SK-N-SH (cell line): Measurements from ENCODE around the gene TMEM11. TPM values are rescaled to one million over a fixed set of nuclear protein-coding genes. Genes with fewer than 3 reads are reported as not detected.

ENCODE experiments used
- CTCF ChIA-PET: fragments of 300-600, 350-600 bp; formaldehyde crosslinking; extraction: SDS; loops from one replicate; lab custom pipeline; 2021; lab: Yijun Ruan, JAX
- POLR2A ChIA-PET: fragments of 350-600 bp; sonication (Branson Sonifier 250); formaldehyde crosslinking; extraction: SDS; loops from one replicate; lab custom pipeline; 2020; ENCODE audit warnings: antibody characterized with exemption, inconsistent platforms; lab: Yijun Ruan, JAX
- DNase-seq: peaks from one replicate; pipeline ENCODE4 v3.0.0; 2012
- H2AFZ ChIP-seq: fragments of 200-600 bp; sonication (generic); 2 replicates; pipeline ENCODE4 v1.8.1; 2016; ENCODE audit warnings: antibody characterized with exemption, mild to moderate bottlenecking, low read depth
- H3F3A ChIP-seq: fragments of 200-600 bp; sonication (generic); replicated peaks from 2 replicates; pipeline ENCODE3; 2016; ENCODE audit warnings: antibody characterized with exemption, mild to moderate bottlenecking; ENCODE audit not compliant: insufficient read depth
- H3K27ac ChIP-seq, 2 experiments: fragments of 200-500 bp in 1 of 2; fragments of 200-600 bp in 1 of 2; sonication (Bioruptor generic) in 1 of 2; sonication (generic), shearing (Covaris generic) in 1 of 2; 2 replicates each; pipeline versions ENCODE4 v1.5.1 to v1.6.1; 2014 to 2016; ENCODE audit warnings: low read depth in 2 of 2, inconsistent platforms in 1 of 2, low read length in 1 of 2, mild to moderate bottlenecking in 1 of 2, mixed read lengths in 1 of 2
- H3K27me3 ChIP-seq: fragments of 200-600 bp; sonication (generic), shearing (Covaris generic); 2 replicates; pipeline ENCODE4 v1.6.1; 2016; ENCODE audit warnings: mixed run types; ENCODE audit not compliant: insufficient read depth
- H3K36me3 ChIP-seq, 2 experiments: fragments of 200-500 bp in 1 of 2; fragments of 200-600 bp in 1 of 2; sonication (Bioruptor generic) in 1 of 2; sonication (generic) in 1 of 2; replicated peaks in 1 of 2; 2 replicates each; pipeline versions ENCODE3 to v1.5.1; 2014 to 2016; ENCODE audit warnings: low read length in 1 of 2, mild to moderate bottlenecking in 1 of 2; ENCODE audit not compliant: insufficient read depth in 2 of 2, control insufficient read depth in 1 of 2
- H3K4me1 ChIP-seq, 2 experiments: fragments of 200-500 bp in 1 of 2; fragments of 200-600 bp in 1 of 2; sonication (Bioruptor generic) in 1 of 2; sonication (generic), shearing (Covaris generic) in 1 of 2; 2 replicates each; pipeline versions ENCODE4 v1.5.1 to v1.6.1; 2014 to 2016; ENCODE audit warnings: low read depth in 1 of 2, low read length in 1 of 2, mixed run types in 1 of 2; ENCODE audit not compliant: insufficient read depth in 2 of 2, control insufficient read depth in 1 of 2
- H3K4me2 ChIP-seq: fragments of 200-600 bp; sonication (generic), shearing (Covaris generic); 2 replicates; pipeline ENCODE4 v1.6.1; 2017; ENCODE audit warnings: mixed run types
- H3K4me3 ChIP-seq, 2 experiments: fragments of 200-500 bp in 1 of 2; fragments of 200-600 bp in 1 of 2; sonication (Bioruptor generic) in 1 of 2; sonication (generic), shearing (Covaris generic) in 1 of 2; 2 replicates each; pipeline versions ENCODE4 v1.5.1 to v1.8.1; 2014 to 2016; ENCODE audit warnings: low read depth in 2 of 2, inconsistent platforms in 1 of 2, low read length in 1 of 2, mild to moderate bottlenecking in 1 of 2, mixed read lengths in 1 of 2, moderate library complexity in 1 of 2
- H3K79me2 ChIP-seq: fragments of 200-600 bp; sonication (generic); 2 replicates; pipeline ENCODE4 v1.8.1; 2017; ENCODE audit warnings: mild to moderate bottlenecking; ENCODE audit not compliant: insufficient read depth
- H3K9ac ChIP-seq: fragments of 200-600 bp; sonication (generic); 2 replicates; pipeline ENCODE4 v1.6.1; 2017; ENCODE audit warnings: mixed run types
- H3K9me2 ChIP-seq: fragments of 200-600 bp; sonication (generic); 2 replicates; pipeline ENCODE4 v1.6.1; 2017; ENCODE audit warnings: mixed run types
- H3K9me3 ChIP-seq: fragments of 200-600 bp; sonication (generic); 2 replicates; pipeline ENCODE4 v1.6.1; 2017; ENCODE audit warnings: mixed run types, mild to moderate bottlenecking, moderate library complexity
- H4K20me1 ChIP-seq: fragments of 200-600 bp; sonication (generic); 2 replicates; pipeline ENCODE4 v1.6.1; 2017; ENCODE audit warnings: mild to moderate bottlenecking, mixed run types; ENCODE audit not compliant: insufficient read depth
- CHD2 ChIP-seq: fragments of 150-350 bp; IDR thresholded peaks from 2 replicates; pipeline ENCODE4 v1.6.1; 2018; ENCODE audit warnings: low read length; ENCODE audit not compliant: partially characterized antibody
- ELF1 ChIP-seq: IDR thresholded peaks from 2 replicates; pipeline ENCODE4 v1.4.0; 2012
- EP300 ChIP-seq, 2 experiments: IDR thresholded peaks; 2 replicates each; pipeline versions ENCODE4 v1.4.0 to v1.6.1; 2012; ENCODE audit warnings: borderline replicate concordance in 1 of 2, low read depth in 1 of 2, low read length in 1 of 2
- EZH2phosphoT487 ChIP-seq: fragments of 200-600 bp; sonication (generic); IDR thresholded peaks from 2 replicates; pipeline ENCODE4 v1.6.1; 2017; ENCODE audit warnings: low read depth, mixed run types, mild to moderate bottlenecking, antibody characterized with exemption, moderate library complexity, borderline replicate concordance
- FOSL2 ChIP-seq: IDR thresholded peaks from 2 replicates; pipeline ENCODE4 v1.4.0; 2012; ENCODE audit warnings: low read depth, mild to moderate bottlenecking, moderate library complexity, borderline replicate concordance
- FOXM1 ChIP-seq: IDR thresholded peaks from 2 replicates; pipeline ENCODE4 v1.4.0; 2012; ENCODE audit warnings: low read depth, mild to moderate bottlenecking
- GABPA ChIP-seq: IDR thresholded peaks from 2 replicates; pipeline ENCODE4 v1.4.0; 2012; ENCODE audit warnings: low read depth, mild to moderate bottlenecking
- GATA2 ChIP-seq: sonication (generic); formaldehyde crosslinking; IDR thresholded peaks from 2 replicates; pipeline ENCODE4 v1.5.0; 2020; ENCODE audit warnings: mild to moderate bottlenecking, missing genetic modification reagents
- MXI1 ChIP-seq: IDR thresholded peaks from 2 replicates; pipeline ENCODE4 v1.6.1; 2012; ENCODE audit warnings: mild to moderate bottlenecking, low read depth, low read length, improper control_type of control experiment
- NRF1 ChIP-seq: IDR thresholded peaks from 2 replicates; pipeline ENCODE4 v1.6.1; 2012; ENCODE audit warnings: low read depth, mild to moderate bottlenecking, low read length
- POLR2AphosphoS5 ChIP-seq: IDR thresholded peaks from 2 replicates; pipeline ENCODE4 v1.6.1; 2012; ENCODE audit warnings: low read depth, low read length
- RCOR1 ChIP-seq: fragments of 150-350 bp; IDR thresholded peaks from 2 replicates; pipeline ENCODE4 v1.6.1; 2017; ENCODE audit warnings: antibody characterized with exemption, low read length
- RFX5 ChIP-seq: IDR thresholded peaks from 2 replicates; pipeline ENCODE4 v1.6.1; 2012; ENCODE audit warnings: mild to moderate bottlenecking, improper control_type of control experiment, low read length
- RXRA ChIP-seq: IDR thresholded peaks from 2 replicates; pipeline ENCODE4 v1.4.0; 2012; ENCODE audit warnings: low read depth, mild to moderate bottlenecking, borderline replicate concordance
- SMC3 ChIP-seq: IDR thresholded peaks from 2 replicates; pipeline ENCODE4 v1.6.1; 2012; ENCODE audit warnings: low read depth, low read length, improper control_type of control experiment
- TAF1 ChIP-seq: IDR thresholded peaks from 2 replicates; pipeline ENCODE4 v1.6.1; 2012; ENCODE audit warnings: low read depth, mild to moderate bottlenecking, low read length, moderate library complexity, borderline replicate concordance
- TCF12 ChIP-seq: IDR thresholded peaks from 2 replicates; pipeline ENCODE4 v1.4.0; 2012
- USF2 ChIP-seq: fragments of 150-350 bp; IDR thresholded peaks from 2 replicates; pipeline ENCODE4 v1.6.1; 2017; ENCODE audit warnings: antibody characterized with exemption, low read length, low read depth, borderline replicate concordance
- YY1 ChIP-seq: IDR thresholded peaks from 2 replicates; pipeline ENCODE4 v1.4.0; 2012; ENCODE audit warnings: low read depth, mild to moderate bottlenecking
- WGBS: methylation state at CpG from one replicate; pipeline ENCODE4 v1.1.6; 2017; ENCODE audit warnings: low lambda C conversion rate; 5-methylcytosine and 5-hydroxymethylcytosine counted together
- polyA plus RNA-seq, 3 experiments: library from polyadenylated mRNA; depleted of rRNA; stranded (reverse); fragments of >200 nt; gene quantifications; 2 replicates each; pipeline ENCODE4 v1.2.3, GENCODE V29; 2012
- TF ChIP-seq, protein P1 (sequence below): IDR thresholded peaks from 2 replicates; pipeline ENCODE4 v1.4.0; 2012; ENCODE audit warnings: low read depth, borderline replicate concordance
- TF ChIP-seq, protein P2 (sequence below): fragments of 150-350 bp; IDR thresholded peaks from 2 replicates; pipeline ENCODE4 v1.6.1; 2016; ENCODE audit warnings: mild to moderate bottlenecking, low read depth, low read length
- TF ChIP-seq, protein P3 (sequence below): IDR thresholded peaks from 2 replicates; pipeline ENCODE4 v1.4.0; 2012; ENCODE audit warnings: low read depth, borderline replicate concordance
- TF ChIP-seq, protein P4 (sequence below): IDR thresholded peaks from 2 replicates; pipeline ENCODE4 v1.4.0; 2012; ENCODE audit warnings: low read depth

TMEM11 gene
- polyA plus RNA-seq, 1 of the 3 experiments (the other 2 are of a cell fraction) = 52.3 TPM

DNA sequence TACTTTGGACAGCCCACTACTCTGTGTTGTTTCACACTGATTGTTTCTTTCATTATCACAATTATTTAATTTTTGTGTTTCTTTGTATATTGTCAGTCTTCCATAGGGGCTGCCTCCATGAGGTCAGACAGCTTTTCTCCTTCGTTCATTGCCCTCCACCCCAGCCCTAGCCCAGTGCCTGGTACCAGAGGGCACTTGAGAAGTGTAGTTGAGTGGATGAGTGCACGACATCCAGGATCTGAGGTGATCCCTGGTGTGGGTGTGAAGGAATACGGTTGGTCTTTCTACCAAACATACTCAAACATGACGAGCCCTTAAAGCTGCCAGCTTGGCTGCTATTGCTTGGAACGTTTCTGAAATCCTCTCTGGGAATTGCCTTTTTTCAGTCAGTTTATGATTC is 49.3 kb downstream of the TMEM11 start:
- Histone ChIP-seq H3K4me1 (peaks cover 0 to 3% of the 10 kb centered on the region in 2 experiments; a peak in 2 of 4 replicates), H2AFZ (no peak overlapping the region), H3K9me2 (no peaks in the 10 kb centered on the region), H3F3A (peaks cover 27% of the 10 kb centered on the region), H3K27me3 (no peaks in the 10 kb centered on the region), H3K4me3 (no peak overlapping the region), H3K27ac (no peak overlapping the region), H3K9me3 (no peaks in the 10 kb centered on the region), H4K20me1 (no peaks in the 10 kb centered on the region), H3K79me2 (no peaks in the 10 kb centered on the region), H3K9ac (no peak overlapping the region), H3K36me3 (no peaks in the 10 kb centered on the region), H3K4me2 (no peak overlapping the region)
- CTCF ChIA-PET = interaction anchor here (1.0 kb wide), 1 partner anchor 9 kb away, joined by 3 read pairs; no protein-coding TSS in a partner anchor
- POLR2A ChIA-PET = no interaction called here
- DNase-seq = no peak
- WGBS = 89% methylated on average over 5 of the region's 5 CpGs
- TF ChIP-seq NRF1 (no peak), RCOR1 (no peak), EZH2phosphoT487 (no peak), TAF1 (no peak), EP300 (IDR thresholded peaks at IDR 0.05; ENCODE audit: borderline replicate concordance in 1 of 2, low read depth in 1 of 2, low read length in 1 of 2) (no peak), RFX5 (no peak), TCF12 (no peak), CHD2 (no peak)
- TF ChIP-seq, protein P1, sequence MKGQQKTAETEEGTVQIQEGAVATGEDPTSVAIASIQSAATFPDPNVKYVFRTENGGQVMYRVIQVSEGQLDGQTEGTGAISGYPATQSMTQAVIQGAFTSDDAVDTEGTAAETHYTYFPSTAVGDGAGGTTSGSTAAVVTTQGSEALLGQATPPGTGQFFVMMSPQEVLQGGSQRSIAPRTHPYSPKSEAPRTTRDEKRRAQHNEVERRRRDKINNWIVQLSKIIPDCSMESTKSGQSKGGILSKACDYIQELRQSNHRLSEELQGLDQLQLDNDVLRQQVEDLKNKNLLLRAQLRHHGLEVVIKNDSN = no peak
- TF ChIP-seq, protein P2, sequence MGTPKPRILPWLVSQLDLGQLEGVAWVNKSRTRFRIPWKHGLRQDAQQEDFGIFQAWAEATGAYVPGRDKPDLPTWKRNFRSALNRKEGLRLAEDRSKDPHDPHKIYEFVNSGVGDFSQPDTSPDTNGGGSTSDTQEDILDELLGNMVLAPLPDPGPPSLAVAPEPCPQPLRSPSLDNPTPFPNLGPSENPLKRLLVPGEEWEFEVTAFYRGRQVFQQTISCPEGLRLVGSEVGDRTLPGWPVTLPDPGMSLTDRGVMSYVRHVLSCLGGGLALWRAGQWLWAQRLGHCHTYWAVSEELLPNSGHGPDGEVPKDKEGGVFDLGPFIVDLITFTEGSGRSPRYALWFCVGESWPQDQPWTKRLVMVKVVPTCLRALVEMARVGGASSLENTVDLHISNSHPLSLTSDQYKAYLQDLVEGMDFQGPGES = no peak

- H3K9me2 ChIP-seq = no peaks in the 10 kb centered on the region
- H3K4me1 ChIP-seq = peaks cover 0 to 3% of the 10 kb centered on the region in 2 experiments; a peak in 2 of 4 replicates
- peaks cover 27% of the 10 kb centered on the region for H3F3A ChIP-seq
- ChIA-PET CTCF (interaction anchor here (0.9 to 1.0 kb wide), 3 partner anchors 9 to 36 kb away, joined by 3 to 4 read pairs (median 3); no protein-coding TSS in a partner anchor), POLR2A (no interaction called here)
- 87% methylated on average over 6 of the region's 6 CpGs for WGBS
- no peaks in the 10 kb centered on the region for H3K36me3 ChIP-seq
- no peaks in the 10 kb centered on the region for H3K79me2 ChIP-seq
- DNase-seq = no peak
- no peaks in the 10 kb centered on the region for H3K9me3 ChIP-seq
- H4K20me1 ChIP-seq = no peaks in the 10 kb centered on the region
- no peak overlapping the region for H3K4me3 ChIP-seq
- no peak overlapping the region for H3K27ac ChIP-seq
- H3K4me2 ChIP-seq = no peak overlapping the region
- no peak overlapping the region for H3K9ac ChIP-seq
- no peaks in the 10 kb centered on the region for H3K27me3 ChIP-seq
- H2AFZ ChIP-seq = no peak overlapping the region
- TF ChIP-seq RXRA (no peak), EP300 (IDR thresholded peaks at IDR 0.05; ENCODE audit: borderline replicate concordance in 1 of 2, low read depth in 1 of 2, low read length in 1 of 2) (no peak), EZH2phosphoT487 (no peak), TCF12 (no peak), ELF1 (no peak), MXI1 (no peak), CHD2 (no peak), POLR2AphosphoS5 (no peak), SMC3 (no peak), YY1 (no peak), FOSL2 (no peak), GABPA (no peak), RFX5 (no peak), GATA2 (CRISPR knock-in tag) (no peak), FOXM1 (no peak), USF2 (no peak)
- TF ChIP-seq, protein P3, sequence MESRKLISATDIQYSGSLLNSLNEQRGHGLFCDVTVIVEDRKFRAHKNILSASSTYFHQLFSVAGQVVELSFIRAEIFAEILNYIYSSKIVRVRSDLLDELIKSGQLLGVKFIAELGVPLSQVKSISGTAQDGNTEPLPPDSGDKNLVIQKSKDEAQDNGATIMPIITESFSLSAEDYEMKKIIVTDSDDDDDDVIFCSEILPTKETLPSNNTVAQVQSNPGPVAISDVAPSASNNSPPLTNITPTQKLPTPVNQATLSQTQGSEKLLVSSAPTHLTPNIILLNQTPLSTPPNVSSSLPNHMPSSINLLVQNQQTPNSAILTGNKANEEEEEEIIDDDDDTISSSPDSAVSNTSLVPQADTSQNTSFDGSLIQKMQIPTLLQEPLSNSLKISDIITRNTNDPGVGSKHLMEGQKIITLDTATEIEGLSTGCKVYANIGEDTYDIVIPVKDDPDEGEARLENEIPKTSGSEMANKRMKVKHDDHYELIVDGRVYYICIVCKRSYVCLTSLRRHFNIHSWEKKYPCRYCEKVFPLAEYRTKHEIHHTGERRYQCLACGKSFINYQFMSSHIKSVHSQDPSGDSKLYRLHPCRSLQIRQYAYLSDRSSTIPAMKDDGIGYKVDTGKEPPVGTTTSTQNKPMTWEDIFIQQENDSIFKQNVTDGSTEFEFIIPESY = no peak
- TF ChIP-seq, protein P4, sequence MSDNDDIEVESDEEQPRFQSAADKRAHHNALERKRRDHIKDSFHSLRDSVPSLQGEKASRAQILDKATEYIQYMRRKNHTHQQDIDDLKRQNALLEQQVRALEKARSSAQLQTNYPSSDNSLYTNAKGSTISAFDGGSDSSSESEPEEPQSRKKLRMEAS = no peak
Observed at GRCh38 chr17:21164216-21164615, 49.7 kb downstream of the TMEM11 start.
